Lung (tissue), 12 donors: ENCODE measurements around the gene FLII. TPM values are rescaled to one million over a fixed set of nuclear protein-coding genes. Genes with fewer than 3 reads are reported as not detected.

ENCODE experiments used
- ATAC-seq: fragments of 200-7000 bp; cut with Tn5 transposase; one replicate; pipeline ENCODE4 v1.9.1; 2020; ENCODE audit warnings: moderate number of reproducible peaks; ENCODE audit not compliant: insufficient read depth, low FRiP score
- DNase-seq, 3 donors: peaks; one replicate each; pipeline ENCODE4 v3.0.0-alpha.2; 2013 to 2017
- H3K27ac ChIP-seq, 2 donors: one replicate each; pipeline ENCODE4 v1.5.1; 2013; ENCODE audit warnings: mild to moderate bottlenecking in 2 of 2, moderate library complexity in 2 of 2, control low read depth in 1 of 2, inconsistent platforms in 1 of 2, low read depth in 1 of 2, low read length in 1 of 2
- H3K27me3 ChIP-seq, 3 donors: one replicate each; pipeline ENCODE4 v1.5.1; 2013; ENCODE audit warnings: low read length in 2 of 3; ENCODE audit not compliant: control insufficient read depth in 3 of 3, insufficient read depth in 3 of 3
- H3K36me3 ChIP-seq, 4 donors: one replicate each; pipeline ENCODE4 v1.5.1; 2013; ENCODE audit warnings: low read length in 4 of 4, mild to moderate bottlenecking in 1 of 4, moderate library complexity in 1 of 4; ENCODE audit not compliant: control insufficient read depth in 4 of 4, insufficient read depth in 4 of 4
- H3K4me1 ChIP-seq, 5 donors: one replicate each; pipeline ENCODE4 v1.5.1; 2013; ENCODE audit warnings: low read length in 5 of 5, mild to moderate bottlenecking in 2 of 5, moderate library complexity in 1 of 5; ENCODE audit not compliant: control insufficient read depth in 5 of 5, insufficient read depth in 5 of 5
- H3K4me3 ChIP-seq: one replicate; pipeline ENCODE4 v1.5.1; 2013; ENCODE audit warnings: mild to moderate bottlenecking, control low read depth, moderate library complexity
- H3K9ac ChIP-seq, 2 donors: one replicate each; pipeline ENCODE4 v1.5.1; 2013; ENCODE audit warnings: low read length in 2 of 2, control low read depth in 1 of 2; ENCODE audit not compliant: insufficient read depth in 1 of 2
- H3K9me3 ChIP-seq, 4 donors: one replicate each; pipeline ENCODE4 v1.5.1; 2013; ENCODE audit warnings: low read length in 3 of 4, mild to moderate bottlenecking in 1 of 4, moderate library complexity in 1 of 4; ENCODE audit not compliant: control insufficient read depth in 4 of 4, insufficient read depth in 3 of 4
- CTCF ChIP-seq: IDR thresholded peaks from 2 replicates; pipeline ENCODE4 v1.5.1; 2012; ENCODE audit warnings: mild to moderate bottlenecking; ENCODE audit errors: control extremely low read depth, extremely low read depth
- WGBS, 2 donors: extraction: QIAGEN DNeasy Blood & Tissue Kit; methylation state at CpG; one replicate each; pipeline ENCODE4 v1.1.7; 2013; 5-methylcytosine and 5-hydroxymethylcytosine counted together
- polyA plus RNA-seq, 2 donors: library from polyadenylated mRNA; stranded (reverse); fragments of 200-250 nt; gene quantifications; one replicate each; pipeline ENCODE4 v1.2.1, GENCODE V29; 2013
- total RNA-seq, 2 donors: library from RNA; depleted of rRNA in 1 of 2; stranded (reverse); fragments of >200 nt in 1 of 2; gene quantifications; one replicate each; pipeline ENCODE4 v1.2.1, GENCODE V29; 2014 to 2021
- donor health status: control.
- donor health status: control.
- donor health status: Bipolar disorder and iron deficiency.
- donor health status: healthy.
- donor health status: DM: yes; HTN: yes; CAD: no.

The FLII gene
- total and polyA plus RNA-seq, 4 donors: 152 to 391 (median 266) TPM

- ATAC-seq: no peak
Measured at GRCh38 chr17:18263885-18264682, 5.5 kb upstream of the FLII start.

GRCh38 chr17:18262641-18263040, 4.1 kb upstream of the FLII start:
- 86 to 91% methylated on average over 12 of the region's 12 CpGs for WGBS, 2 donors
- DNase-seq (no peak), ATAC-seq (no peak)
- Histone ChIP-seq H3K4me1 (peaks cover 8 to 23% (median 12%) of the 10 kb centered on the region in 5 donors), H3K36me3 (peaks cover 7 to 22% (median 14%) of the 10 kb centered on the region in 4 donors), H3K27me3 (no peaks in the 10 kb centered on the region), H3K9ac (no peak overlapping the region), H3K9me3 (no peaks in the 10 kb centered on the region), H3K4me3 (no peak overlapping the region), H3K27ac (peak overlapping the region; percentile 15 to 86)
- TF ChIP-seq CTCF: no peak

More at GRCh38 chr17:18263885-18264682, 5.5 kb upstream of the FLII start:
- TF ChIP-seq CTCF: no peak
- Histone ChIP-seq H3K27me3 (no peaks in the 10 kb centered on the region), H3K27ac (no peak overlapping the region), H3K4me3 (no peak overlapping the region), H3K9me3 (no peaks in the 10 kb centered on the region), H3K36me3 (peaks cover 7 to 22% (median 14%) of the 10 kb centered on the region in 4 donors), H3K4me1 (peaks cover 8 to 19% (median 9%) of the 10 kb centered on the region in 5 donors), H3K9ac (no peak overlapping the region)
- WGBS, 2 donors: 94 to 95% methylated on average over 50 of the region's 50 CpGs
- DNase-seq: no peak

GRCh38 chr17:18262111-18262510, 3.6 kb upstream of the FLII start:
- no peaks in the 10 kb centered on the region for H3K27me3 ChIP-seq
- peak overlapping the region; percentile 86 to 96 for H3K27ac ChIP-seq
- TF ChIP-seq CTCF: no peak
- ATAC-seq: no peak
- DNase-seq: no peak
- WGBS, 2 donors: 83 to 84% methylated on average over 2 of the region's 2 CpGs
- H3K9me3 ChIP-seq: no peaks in the 10 kb centered on the region
- peak overlapping the region; percentile 37 to 68 for H3K9ac ChIP-seq
- H3K4me1 ChIP-seq: peaks cover 10 to 28% (median 17%) of the 10 kb centered on the region in 5 donors
- H3K36me3 ChIP-seq: peaks cover 7 to 22% (median 14%) of the 10 kb centered on the region in 4 donors
- no peak overlapping the region for H3K4me3 ChIP-seq
